T-helper 2 cell (primary cell): ENCODE measurements around the gene SDR42E1.
A peak's percentile ranks its signal among the peaks of the same experiment; 100 is the strongest.

Experiments
- DNase-seq, 5 experiments: peaks; one replicate each; pipeline versions ENCODE4 v3.0.0 to v3.0.0-alpha.2; 2012 to 2022
- total RNA-seq, 2 donors: gene quantifications; one replicate each; lab custom pipeline; 2026; lab: John Stamatoyannopoulos, UW

Gene SDR42E1
- 2.5 to 9.4 reads per million in 2 donors for total RNA-seq

GRCh38 chr16:82011199-82011641 lies at the start of gene SDR42E1:
SDR42E1 (minus strand) TSS chr16:82011470; CDS start chr16:82000858, 10,612 bp downstream.
- DNase-seq = peak; percentile 15 to 81 (median 34)

GRCh38 chr16:82059983-82060421 lies 48.7 kb upstream of the SDR42E1 start:
- DNase-seq = no peak

DNA sequence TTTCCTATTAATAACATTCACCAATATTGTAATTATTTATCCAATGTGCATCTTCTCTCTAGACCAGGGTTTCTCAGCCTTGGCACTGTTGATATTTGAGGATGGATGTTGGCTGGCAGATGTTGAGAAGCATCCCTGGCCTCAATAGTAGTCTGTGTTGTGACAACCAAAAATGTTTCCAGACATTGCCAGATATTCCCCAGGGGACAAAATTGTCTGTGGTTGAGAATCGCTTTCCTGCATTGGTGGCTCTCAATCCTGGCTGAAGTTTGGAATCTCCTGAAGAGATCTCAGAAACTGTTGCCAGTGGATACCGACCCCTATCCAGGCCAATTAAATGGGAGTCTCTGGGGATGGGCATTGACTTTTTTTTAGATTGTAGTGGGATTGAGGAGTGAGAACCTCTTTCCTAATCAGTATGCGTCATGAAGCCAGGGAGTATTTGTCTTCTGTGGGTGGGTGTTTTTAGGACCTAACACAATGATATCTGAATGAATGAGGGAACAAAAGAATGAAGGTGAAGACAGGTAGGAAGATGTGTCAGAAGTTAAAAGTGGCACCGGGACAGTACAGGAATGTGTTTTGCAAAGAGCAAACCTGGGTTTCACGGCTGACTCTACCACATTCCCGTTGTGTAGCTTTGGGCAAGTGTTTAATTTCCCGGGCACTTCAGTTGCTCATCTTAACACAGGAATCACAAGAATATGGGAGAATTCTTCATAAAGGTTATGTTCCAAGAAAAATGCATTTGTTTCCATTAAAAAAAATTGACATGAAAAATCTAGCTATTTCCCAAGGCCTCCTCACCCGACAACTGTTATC lies 48.1 kb upstream of the SDR42E1 start:
- DNase-seq = no peak

DNA sequence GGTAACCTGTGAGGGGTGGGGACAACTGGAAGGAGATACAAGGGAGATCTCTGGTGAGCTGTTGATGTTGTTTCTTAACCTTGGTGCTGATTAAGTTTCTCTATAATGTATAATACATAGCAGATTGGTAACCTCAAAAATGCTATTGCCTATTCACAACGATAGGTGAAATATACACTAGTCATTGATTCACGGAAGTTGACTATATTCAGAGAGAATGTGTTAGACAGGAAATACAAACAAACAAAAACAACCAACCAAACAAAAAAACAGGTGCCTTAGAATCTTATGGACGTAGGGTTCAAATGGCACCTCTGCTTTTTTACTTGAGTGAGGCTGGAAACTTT lies 45.3 kb upstream of the SDR42E1 start:
- no peak for DNase-seq

DNA sequence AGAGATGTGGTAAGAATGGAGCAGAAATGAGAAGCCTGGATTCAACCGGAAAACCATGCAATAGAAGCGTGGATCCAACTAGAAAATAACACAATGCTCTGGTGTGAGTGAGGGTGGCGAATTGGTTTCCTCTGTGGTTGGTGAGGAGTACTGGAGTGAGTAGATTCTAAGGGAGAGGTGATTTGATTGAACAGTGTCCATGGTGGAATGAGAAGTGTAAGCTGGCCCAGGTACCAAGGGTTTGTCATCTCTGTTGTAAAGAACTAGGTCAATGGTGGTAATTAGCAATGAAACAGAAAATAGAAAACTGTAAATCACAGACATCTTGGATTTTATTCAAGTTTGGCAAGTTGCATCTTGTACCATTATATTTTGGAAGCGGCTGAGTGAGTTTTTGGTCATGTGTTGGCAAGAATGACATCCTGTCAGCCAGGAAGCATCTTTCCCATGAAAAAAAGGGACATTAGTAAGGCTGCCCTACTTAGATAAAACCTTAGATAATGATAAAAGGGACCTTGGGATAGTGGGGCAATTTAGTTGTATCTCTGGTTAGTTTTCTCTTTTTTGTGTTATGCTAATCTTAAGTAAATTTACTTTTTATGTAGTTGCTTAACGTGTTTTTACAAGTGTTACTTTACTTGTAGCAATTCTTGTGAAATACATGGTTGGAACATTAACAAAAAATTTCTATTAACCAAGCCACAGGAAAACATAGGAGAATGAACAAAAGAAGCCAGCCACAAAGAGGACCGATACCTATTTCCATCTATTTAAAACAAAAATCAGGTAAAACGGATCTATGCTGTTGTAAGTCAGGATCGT lies 44.7 kb upstream of the SDR42E1 start:
- DNase-seq = no peak

- no peak for DNase-seq
Observed at GRCh38 chr16:82055117-82055516, 43.8 kb upstream of the SDR42E1 start.

- DNase-seq = no peak
Observed at GRCh38 chr16:82051656-82052055, 40.4 kb upstream of the SDR42E1 start.

- DNase-seq = no peak
Observed at GRCh38 chr16:82050909-82051357, 39.7 kb upstream of the SDR42E1 start.

DNA sequence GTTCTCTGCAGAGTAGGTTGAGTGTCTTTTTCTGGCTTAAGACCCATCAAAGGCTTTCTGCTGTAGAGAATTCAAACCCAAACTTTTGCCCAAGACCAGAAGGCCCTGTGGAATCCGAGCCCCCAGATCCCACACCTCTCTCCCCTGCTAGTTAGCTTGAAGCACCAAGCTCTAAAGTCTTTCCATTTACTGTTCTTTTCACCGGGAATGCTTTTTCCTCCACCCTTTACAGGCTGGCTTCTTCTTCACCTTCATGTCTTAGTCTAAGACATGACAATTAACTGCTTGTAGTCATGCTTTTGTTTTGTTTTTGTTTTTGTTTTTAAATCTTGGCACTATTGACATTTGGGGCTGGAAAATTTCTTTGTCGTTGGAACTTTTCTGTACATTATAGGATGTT lies 39.2 kb upstream of the SDR42E1 start:
- no peak for DNase-seq

- no peak for DNase-seq
Observed at GRCh38 chr16:82049484-82049883, 38.2 kb upstream of the SDR42E1 start.

DNA sequence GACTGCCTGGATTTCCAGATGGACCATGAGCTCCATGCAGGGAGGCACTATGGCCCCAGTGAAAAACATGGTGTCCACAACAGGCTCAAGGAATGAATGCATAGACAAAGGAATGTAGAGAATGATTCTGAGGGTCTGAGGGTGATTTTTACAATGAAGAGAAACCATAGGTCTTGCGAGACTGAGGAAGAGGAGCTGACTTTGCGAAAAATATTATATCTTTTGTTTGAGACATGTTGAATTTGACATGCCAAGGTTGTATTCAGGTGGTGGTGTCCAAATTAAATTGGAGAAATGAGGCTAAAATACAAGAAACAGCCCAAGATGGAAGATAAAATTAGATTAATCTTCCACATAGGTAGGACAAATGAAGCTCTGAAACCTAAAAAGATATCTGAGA lies 36.5 kb upstream of the SDR42E1 start:
- no peak for DNase-seq

GRCh38 chr16:82047374-82047773 lies 36.1 kb upstream of the SDR42E1 start:
- no peak for DNase-seq

DNA sequence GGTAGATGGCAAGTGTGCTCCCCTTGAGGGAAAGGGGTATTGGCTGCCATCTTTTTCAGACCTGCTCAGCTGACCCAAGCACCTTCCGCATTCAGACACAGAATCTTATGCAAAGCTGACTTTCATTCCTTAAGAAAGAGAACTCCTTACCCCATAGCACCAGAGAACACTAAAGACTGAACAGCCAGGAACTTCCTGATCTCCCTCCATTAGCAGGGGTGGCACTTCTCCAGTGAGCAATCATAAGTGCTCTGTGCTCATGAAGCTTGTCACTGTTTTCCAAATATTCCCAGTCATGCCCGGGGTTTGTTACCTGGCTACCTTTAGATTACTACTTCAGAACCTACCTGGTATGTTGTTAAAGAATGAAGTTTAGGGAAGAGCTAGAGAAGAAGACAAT lies 35.7 kb upstream of the SDR42E1 start:
- DNase-seq = no peak

DNA sequence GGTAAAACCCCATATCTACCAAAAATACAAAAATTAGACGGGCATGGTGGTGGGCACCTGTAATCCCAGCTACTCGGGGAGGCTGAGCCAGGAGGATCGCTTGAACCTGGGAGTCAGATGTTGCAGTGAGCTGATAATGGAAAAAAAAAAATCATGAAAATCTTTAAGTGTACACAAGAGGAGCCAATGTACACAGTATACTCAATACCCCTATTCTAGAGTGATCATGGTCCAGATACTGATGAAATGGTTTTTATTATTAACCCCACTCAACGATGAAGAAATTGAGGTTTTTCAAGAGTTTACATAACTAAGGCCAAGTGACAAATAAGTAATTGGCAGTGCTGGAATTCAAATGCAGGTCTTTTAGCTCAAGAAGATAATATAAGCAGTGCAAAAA lies 35.3 kb upstream of the SDR42E1 start:
- no peak for DNase-seq

DNA sequence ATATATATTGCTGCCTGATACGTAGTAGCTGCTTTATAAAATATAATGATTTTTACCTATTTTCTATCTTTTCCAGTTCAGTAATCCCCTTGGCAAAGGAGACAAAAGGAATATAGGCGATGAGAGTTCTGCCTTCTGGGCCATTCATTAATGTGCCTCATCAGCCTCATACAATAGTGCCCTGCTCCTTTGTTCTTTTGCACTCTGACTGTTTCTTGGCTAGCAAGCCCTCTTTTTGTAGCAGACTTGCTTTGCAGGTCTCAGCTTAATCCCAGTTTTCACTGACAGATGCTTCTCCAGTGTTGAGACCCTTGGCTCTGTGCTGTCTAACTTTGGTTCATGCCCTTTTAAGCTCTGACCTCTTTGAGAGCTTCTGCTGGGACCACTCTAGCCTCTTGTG lies 34.2 kb upstream of the SDR42E1 start:
- no peak for DNase-seq

GRCh38 chr16:82044585-82044911 lies 33.3 kb upstream of the SDR42E1 start:
- no peak for DNase-seq

DNA sequence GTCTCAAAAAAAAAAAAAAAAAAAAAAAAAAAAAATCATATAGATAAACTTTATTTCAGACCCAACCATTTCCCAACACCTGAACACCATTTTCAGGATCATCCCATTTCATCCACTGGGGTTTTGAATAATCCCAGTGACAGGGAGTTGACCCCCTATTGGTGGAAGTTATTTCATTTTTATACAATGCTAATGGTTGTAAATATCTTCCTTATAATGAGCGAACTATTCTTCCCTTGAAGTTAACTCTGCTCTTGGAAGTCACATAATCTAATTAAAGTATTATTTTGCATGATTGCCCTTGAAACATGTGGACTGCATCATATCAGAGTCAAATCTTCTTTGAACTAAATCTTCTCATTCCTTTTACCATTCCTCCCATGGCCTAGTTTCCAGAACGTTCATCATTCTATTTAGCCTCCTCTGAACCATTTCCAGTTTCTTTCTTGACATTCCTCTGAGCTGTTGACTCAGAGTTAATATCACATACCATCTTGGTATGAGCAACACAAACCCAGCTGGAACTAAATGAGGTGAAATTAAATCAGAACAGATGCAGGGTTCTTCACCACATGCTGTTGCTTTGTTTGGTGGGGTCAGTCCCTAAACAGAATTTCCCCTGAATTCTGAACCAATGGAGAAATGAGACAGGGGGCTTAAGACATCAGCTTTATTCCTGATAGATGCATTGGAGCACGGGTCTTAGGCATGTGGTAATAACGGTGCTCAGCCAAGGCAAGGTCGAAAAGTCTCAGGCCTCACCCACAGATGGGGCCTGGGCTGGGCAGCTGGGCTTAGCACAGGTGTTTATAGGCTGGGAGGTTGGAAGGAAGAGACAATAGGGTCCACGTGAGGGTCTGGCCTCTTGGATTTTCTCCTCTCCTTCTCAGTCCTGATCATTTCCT lies 32.7 kb upstream of the SDR42E1 start:
- no peak for DNase-seq

GRCh38 chr16:82042846-82043245 lies 31.6 kb upstream of the SDR42E1 start:
- no peak for DNase-seq

GRCh38 chr16:82042144-82042543 lies 30.9 kb upstream of the SDR42E1 start:
- no peak for DNase-seq

DNA sequence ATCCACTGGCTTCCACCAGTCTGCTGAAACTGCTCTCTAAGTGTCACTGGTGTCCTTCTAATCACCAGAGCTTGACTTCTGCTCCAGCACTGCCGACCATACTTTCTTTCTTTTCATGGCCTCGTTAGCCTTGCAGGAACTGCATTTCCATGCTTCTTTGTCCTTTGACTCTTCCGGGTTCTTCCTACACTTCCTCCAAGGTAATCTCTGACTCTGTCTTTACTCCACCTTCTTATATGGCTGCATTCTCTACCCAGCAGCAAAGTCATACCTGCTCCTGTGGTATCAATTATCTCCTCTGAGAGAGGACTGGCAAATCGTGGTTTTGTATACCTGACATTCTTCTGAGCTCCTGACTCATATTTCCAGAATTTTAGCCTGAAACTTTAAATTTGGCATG lies 30.3 kb upstream of the SDR42E1 start:
- no peak for DNase-seq

GRCh38 chr16:82040296-82040695 lies 29.0 kb upstream of the SDR42E1 start:
- DNase-seq = no peak

- DNase-seq = no peak
Observed at GRCh38 chr16:82037666-82038065, 26.4 kb upstream of the SDR42E1 start.

- DNase-seq = no peak
Observed at GRCh38 chr16:82037251-82037650, 26.0 kb upstream of the SDR42E1 start.
